Gastroesophageal sphincter (tissue), 4 donors: ENCODE results near the gene EPC1. TPM values are rescaled to one million over a fixed set of nuclear protein-coding genes. Genes with fewer than 3 reads are reported as not detected.
"Not testable (repeated sequence)": the region's sequence is repeated elsewhere in the genome, so short reads cannot be mapped to it uniquely, and the experiment has no call there.

Source experiments
- ATAC-seq: fragments of 150-250 bp; one replicate; pipeline ENCODE4 v1.9.1; 2016; ENCODE audit warnings: mild to moderate bottlenecking, moderate library complexity
- H3K27ac ChIP-seq, 4 donors: fragments of 200-600 bp; sonication (generic) in 3 of 4; 1 replicate in 3 of 4; 2 replicates in 1 of 4; pipeline ENCODE4 v1.5.1; 2016 to 2019
- H3K27me3 ChIP-seq: fragments of 200-600 bp; sonication (generic); one replicate; pipeline ENCODE4 v1.5.1; 2019
- H3K36me3 ChIP-seq, 2 donors: fragments of 200-600 bp; sonication (generic); one replicate each; pipeline ENCODE4 v1.5.1; 2019; ENCODE audit warnings: control low read depth in 1 of 2
- H3K4me1 ChIP-seq, 3 donors: fragments of 200-600 bp; sonication (generic); 1 replicate in 2 of 3; 2 replicates in 1 of 3; pipeline ENCODE4 v1.5.1; 2016 to 2019; ENCODE audit warnings: control low read depth in 2 of 3
- H3K4me3 ChIP-seq, 2 donors: fragments of 200-600 bp; sonication (generic); one replicate each; pipeline ENCODE4 v1.5.1; 2019; ENCODE audit warnings: mild to moderate bottlenecking in 1 of 2, moderate library complexity in 1 of 2
- H3K9me3 ChIP-seq, 3 donors: fragments of 200-600 bp; sonication (generic); one replicate each; pipeline ENCODE4 v1.5.1; 2017 to 2019; ENCODE audit warnings: control low read depth in 2 of 3
- EP300 ChIP-seq: sonication (generic); formaldehyde crosslinking; IDR thresholded peaks from one replicate; pipeline ENCODE4 v1.6.1; 2017; ENCODE audit warnings: antibody characterized with exemption, mild to moderate bottlenecking
- POLR2A ChIP-seq, 2 donors: fragments of 450-650 bp; IDR thresholded peaks; one replicate each; pipeline ENCODE4 v1.6.1; 2017; ENCODE audit warnings: antibody characterized with exemption in 2 of 2, mild to moderate bottlenecking in 2 of 2, moderate library complexity in 1 of 2
- POLR2AphosphoS5 ChIP-seq: sonication (generic); formaldehyde crosslinking; IDR thresholded peaks from one replicate; pipeline ENCODE4 v1.6.1; 2017; ENCODE audit warnings: antibody characterized with exemption
- WGBS, 2 donors: methylation state at CpG; one replicate each; pipeline ENCODE4 v1.1.5; 2018; ENCODE audit warnings: low coverage in 1 of 2; 5-methylcytosine and 5-hydroxymethylcytosine counted together
- total RNA-seq, 4 donors: library from RNA; depleted of rRNA; stranded (reverse); fragments of >200 nt; gene quantifications; one replicate each; pipeline ENCODE4 v1.1.0, GENCODE V29; 2016
- TF ChIP-seq, protein P1 (sequence below), 4 experiments: fragments of 200-600 bp in 2 of 4; fragments of 450-650 bp in 2 of 4; sonication (generic) in 1 of 4; IDR thresholded peaks; one replicate each; pipeline ENCODE4 v1.5.1; 2017 to 2019; ENCODE audit warnings: antibody characterized with exemption in 4 of 4, mild to moderate bottlenecking in 2 of 4, moderate library complexity in 2 of 4

The EPC1 gene
- total RNA-seq, 4 donors from 2014 or later = 24.1 to 61.3 (median 32.3) TPM

DNA sequence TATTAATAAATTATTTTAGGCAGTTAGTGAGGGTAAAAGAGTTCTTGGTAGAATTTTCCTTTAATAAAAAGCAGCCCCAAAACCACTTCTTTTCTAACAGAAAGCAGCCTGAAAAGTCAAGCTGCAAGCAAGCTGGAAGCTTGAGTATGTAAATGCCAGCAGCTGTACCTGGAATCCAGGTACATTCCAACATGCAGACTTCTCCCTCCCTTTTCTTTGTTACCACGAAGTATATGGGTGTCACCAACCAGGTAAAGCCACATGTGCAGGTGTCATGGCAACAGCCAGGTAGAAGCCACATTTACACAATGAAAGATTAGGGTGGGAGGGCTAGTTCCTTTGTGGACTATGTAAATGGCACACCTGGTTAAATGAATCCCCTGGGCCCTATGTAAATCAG, 114.6 kb downstream of the EPC1 start:
- H3K36me3 ChIP-seq = no peaks in the 10 kb centered on the region
- ATAC-seq = no peak
- TF ChIP-seq, protein P1, sequence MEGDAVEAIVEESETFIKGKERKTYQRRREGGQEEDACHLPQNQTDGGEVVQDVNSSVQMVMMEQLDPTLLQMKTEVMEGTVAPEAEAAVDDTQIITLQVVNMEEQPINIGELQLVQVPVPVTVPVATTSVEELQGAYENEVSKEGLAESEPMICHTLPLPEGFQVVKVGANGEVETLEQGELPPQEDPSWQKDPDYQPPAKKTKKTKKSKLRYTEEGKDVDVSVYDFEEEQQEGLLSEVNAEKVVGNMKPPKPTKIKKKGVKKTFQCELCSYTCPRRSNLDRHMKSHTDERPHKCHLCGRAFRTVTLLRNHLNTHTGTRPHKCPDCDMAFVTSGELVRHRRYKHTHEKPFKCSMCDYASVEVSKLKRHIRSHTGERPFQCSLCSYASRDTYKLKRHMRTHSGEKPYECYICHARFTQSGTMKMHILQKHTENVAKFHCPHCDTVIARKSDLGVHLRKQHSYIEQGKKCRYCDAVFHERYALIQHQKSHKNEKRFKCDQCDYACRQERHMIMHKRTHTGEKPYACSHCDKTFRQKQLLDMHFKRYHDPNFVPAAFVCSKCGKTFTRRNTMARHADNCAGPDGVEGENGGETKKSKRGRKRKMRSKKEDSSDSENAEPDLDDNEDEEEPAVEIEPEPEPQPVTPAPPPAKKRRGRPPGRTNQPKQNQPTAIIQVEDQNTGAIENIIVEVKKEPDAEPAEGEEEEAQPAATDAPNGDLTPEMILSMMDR (IDR thresholded peaks at IDR 0.05) = no peak
- no peak for TF ChIP-seq POLR2AphosphoS5
- H3K27ac ChIP-seq = no peak overlapping the region
- no peaks in the 10 kb centered on the region for H3K4me1 ChIP-seq
- H3K27me3 ChIP-seq = no peaks in the 10 kb centered on the region
- WGBS, 2 donors = 13% methylated on average over 1 of the region's 1 CpG; no CpG with 5 or more reads in 1 of the 2 donors
- no peak overlapping the region for H3K4me3 ChIP-seq
- H3K9me3 ChIP-seq = no peaks in the 10 kb centered on the region

DNA sequence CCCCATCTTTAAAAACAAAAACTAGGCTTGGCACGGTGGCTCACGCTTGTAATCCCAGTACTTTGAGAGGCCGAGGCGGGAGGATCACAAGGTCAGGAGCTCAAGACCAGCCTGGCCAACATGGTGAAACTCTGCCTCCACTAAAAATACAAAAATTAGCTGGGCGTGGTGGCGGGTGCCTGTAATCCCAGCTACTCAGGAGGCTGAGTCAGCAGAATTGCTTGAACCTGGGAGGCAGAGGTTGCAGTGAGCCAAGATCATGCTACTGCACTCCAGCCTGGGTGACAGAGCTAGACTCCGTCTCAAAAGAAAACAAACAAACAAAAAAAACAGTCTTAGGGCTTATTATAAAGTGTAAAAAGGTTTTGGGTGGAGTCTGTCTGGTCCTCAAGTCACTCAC, 117.2 kb downstream of the EPC1 start:
- not testable (repeated sequence) for H3K4me3 ChIP-seq, H3K27ac ChIP-seq, H3K4me1 ChIP-seq, ATAC-seq, H3K9me3 ChIP-seq, H3K27me3 ChIP-seq, H3K36me3 ChIP-seq
- WGBS, 2 donors = 87 to 100% methylated on average over 2 to 5 of the region's 7 CpGs

DNA sequence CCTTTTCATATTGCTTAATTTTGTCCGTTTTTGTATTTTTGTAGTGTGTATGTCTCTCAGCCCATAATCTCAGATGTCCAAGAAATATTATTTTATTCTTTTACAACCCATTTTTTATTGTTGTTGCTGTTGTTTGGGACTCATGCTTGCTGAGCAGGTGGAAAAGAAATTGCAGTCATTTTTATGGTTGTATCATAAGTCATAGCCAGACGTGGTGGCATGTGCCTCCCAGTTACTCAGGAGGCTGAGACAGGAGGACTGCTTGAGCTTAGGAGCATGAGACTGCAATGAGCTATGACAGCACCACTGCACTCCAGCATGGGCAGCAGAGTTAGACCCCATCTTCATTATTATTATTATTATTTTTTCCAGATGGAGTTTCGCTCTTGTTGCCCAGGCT, 117.8 kb downstream of the EPC1 start:
- no peak for TF ChIP-seq EP300
- TF ChIP-seq, protein P1 (IDR thresholded peaks at IDR 0.05) = no peak
- Histone ChIP-seq H3K36me3 (no peaks in the 10 kb centered on the region), H3K4me1 (no peaks in the 10 kb centered on the region), H3K9me3 (no peaks in the 10 kb centered on the region), H3K4me3 (no peak overlapping the region), H3K27me3 (no peaks in the 10 kb centered on the region), H3K27ac (no peak overlapping the region)
- 50 to 63% methylated on average over 1 to 2 of the region's 3 CpGs for WGBS, 2 donors
- ATAC-seq = no peak

DNA sequence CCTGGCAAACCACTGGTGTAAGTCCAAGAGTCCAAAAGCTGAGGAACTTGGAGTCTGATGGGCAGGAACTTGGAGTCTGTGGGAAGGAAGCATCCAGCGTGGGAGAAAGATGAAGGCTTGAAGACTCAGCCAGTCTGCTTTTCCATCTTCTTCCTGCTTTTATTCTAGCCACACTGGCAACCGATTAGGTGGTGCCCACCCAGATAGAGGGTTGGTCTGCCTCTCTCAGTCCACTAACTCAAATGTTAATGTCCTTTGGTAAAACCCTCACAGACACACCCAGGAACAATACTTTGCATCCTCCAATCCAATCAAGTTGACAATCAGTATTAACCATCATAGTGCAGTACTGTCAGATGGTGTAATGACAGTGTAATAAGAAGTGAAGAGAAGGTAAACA, 119.2 kb downstream of the EPC1 start:
- TF ChIP-seq, protein P1 (IDR thresholded peaks at IDR 0.05) = no peak
- TF ChIP-seq EP300 (no peak), POLR2A (IDR thresholded peaks at IDR 0.05) (no peak), POLR2AphosphoS5 (no peak)
- Histone ChIP-seq H3K4me3 (no peak overlapping the region), H3K27me3 (no peaks in the 10 kb centered on the region), H3K27ac (no peak overlapping the region), H3K4me1 (no peaks in the 10 kb centered on the region), H3K9me3 (peaks cover 0 to 6% (median 0%) of the 10 kb centered on the region in 3 donors), H3K36me3 (no peaks in the 10 kb centered on the region)
- 36% methylated on average over 2 of the region's 2 CpGs; no CpG with 5 or more reads in 1 of the 2 donors for WGBS, 2 donors
- ATAC-seq = no peak

DNA sequence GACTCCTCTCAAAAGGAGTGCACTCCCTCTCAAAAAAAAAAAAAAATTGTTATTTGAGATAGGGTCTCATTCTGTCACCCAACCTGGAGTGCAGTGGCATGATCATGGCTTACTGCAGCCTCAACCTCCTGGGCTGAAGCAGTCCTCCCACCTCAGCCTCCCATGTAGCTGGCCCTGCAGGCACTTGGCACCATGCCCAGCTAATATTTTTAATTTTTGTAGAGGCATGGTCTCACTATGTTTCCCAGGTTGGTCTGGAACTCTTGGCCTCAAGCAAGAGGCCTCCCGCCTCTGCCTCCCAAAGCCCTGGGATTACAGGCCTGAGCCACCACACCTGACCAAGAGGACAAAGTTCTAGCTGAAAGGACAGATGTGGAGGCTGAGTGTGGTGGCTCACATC, 120.3 kb downstream of the EPC1 start:
- Histone ChIP-seq H3K9me3 (peaks cover 0 to 6% (median 0%) of the 10 kb centered on the region in 3 donors), H3K4me3 (no peak overlapping the region), H3K27ac (no peak overlapping the region), H3K27me3 (no peaks in the 10 kb centered on the region), H3K36me3 (no peaks in the 10 kb centered on the region), H3K4me1 (no peaks in the 10 kb centered on the region)
- no CpG with 5 or more reads among the region's 1 CpG for WGBS, 2 donors
- ATAC-seq = no peak
- TF ChIP-seq EP300 (no peak), POLR2AphosphoS5 (no peak)
- TF ChIP-seq, protein P1 (IDR thresholded peaks at IDR 0.05) = no peak

DNA sequence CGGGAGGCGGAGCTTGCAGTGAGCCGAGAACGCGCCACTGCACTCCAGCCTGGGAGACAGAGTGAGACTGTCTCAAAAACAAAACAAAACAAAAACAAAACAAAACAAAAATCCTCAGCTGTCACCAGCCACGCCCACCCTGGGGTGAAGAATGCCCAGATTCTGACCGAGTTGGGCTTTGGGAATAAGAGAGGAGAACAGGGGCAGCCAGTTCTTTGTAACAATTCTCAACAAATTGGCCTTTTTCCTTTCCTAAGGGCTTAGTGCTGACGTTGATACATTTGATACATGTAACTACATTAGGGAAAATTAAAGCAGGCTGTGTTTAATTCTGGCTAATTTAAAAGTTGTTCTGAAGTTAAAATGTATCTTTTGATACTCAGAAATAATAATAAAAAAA, 121.0 kb downstream of the EPC1 start:
- no peaks in the 10 kb centered on the region for H3K36me3 ChIP-seq
- H3K27me3 ChIP-seq = no peaks in the 10 kb centered on the region
- no peak overlapping the region for H3K27ac ChIP-seq
- peaks cover 0 to 6% (median 0%) of the 10 kb centered on the region in 3 donors for H3K9me3 ChIP-seq
- H3K4me3 ChIP-seq = no peak overlapping the region
- ATAC-seq = no peak
- H3K4me1 ChIP-seq = no peaks in the 10 kb centered on the region
- 67% methylated on average over 4 of the region's 8 CpGs; no CpG with 5 or more reads in 1 of the 2 donors for WGBS, 2 donors
- TF ChIP-seq, protein P1 (IDR thresholded peaks at IDR 0.05) = no peak
- TF ChIP-seq EP300 (no peak), POLR2A (IDR thresholded peaks at IDR 0.05) (no peak), POLR2AphosphoS5 (no peak)

DNA sequence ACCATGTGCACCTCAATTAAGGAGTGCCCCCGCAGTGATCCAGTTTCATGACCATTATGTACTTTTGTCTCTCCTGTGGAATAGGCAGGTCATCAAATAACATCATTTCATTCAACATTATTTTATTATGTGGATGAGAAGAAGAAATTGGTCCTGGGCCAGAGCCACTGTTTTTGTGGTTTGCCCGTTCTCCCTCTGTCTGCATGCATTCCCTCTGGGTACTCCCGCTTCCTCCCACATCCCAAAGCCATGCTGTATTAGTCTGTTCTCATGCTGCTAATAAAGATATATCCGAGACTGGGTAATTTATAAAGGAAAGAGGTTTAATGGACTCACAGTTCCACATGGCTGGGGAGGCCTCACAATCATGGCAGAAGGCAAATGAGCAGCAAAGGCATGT, 124.6 kb downstream of the EPC1 start:
- 94 to 100% methylated on average over 2 to 4 of the region's 4 CpGs for WGBS, 2 donors
- H3K27me3 ChIP-seq, H3K36me3 ChIP-seq, H3K4me1 ChIP-seq, H3K4me3 ChIP-seq, ATAC-seq, H3K27ac ChIP-seq: not testable (repeated sequence)
- H3K9me3 ChIP-seq = peaks cover 0 to 24% (median 0%) of the 10 kb centered on the region in 3 donors

DNA sequence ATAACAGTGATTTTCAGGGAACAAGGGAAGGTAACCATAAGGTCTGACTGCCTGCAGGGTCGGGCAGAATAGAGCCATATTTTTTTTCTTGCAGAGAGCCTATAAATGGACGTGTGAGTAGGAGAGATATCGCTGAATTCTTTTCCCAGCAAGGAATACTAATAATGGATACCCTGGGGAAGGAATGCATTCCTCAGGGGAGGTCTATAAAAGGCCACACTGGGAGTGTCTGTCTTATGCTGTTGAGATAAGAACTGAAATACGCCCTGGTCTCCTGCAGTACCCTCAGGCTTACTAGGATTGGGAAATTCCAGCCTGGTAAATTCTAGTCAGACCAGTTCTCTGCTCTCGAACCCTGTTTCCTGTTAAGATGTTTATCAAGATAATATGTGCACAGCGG, 127.8 kb downstream of the EPC1 start:
- H3K9me3 ChIP-seq = peaks cover 0 to 24% (median 0%) of the 10 kb centered on the region in 3 donors
- H3K36me3 ChIP-seq, H3K4me1 ChIP-seq, H3K4me3 ChIP-seq, H3K27ac ChIP-seq, H3K27me3 ChIP-seq, ATAC-seq: not testable (repeated sequence)
- WGBS, 2 donors = 77 to 86% methylated on average over 4 to 6 of the region's 6 CpGs
